OCI-LY3 (cell line): ENCODE measurements around the gene LHFPL2.

Experiments used
- EZH2phosphoT487 ChIP-seq: fragments of 200-600 bp; shearing (Covaris generic); IDR thresholded peaks from 2 replicates; pipeline ENCODE4 v1.6.1; 2018; ENCODE audit warnings: antibody characterized with exemption, mixed run types, low read depth
- TF ChIP-seq, protein P1 (sequence below): fragments of 200-600, 300-600 bp; sonication (generic); IDR thresholded peaks from 2 replicates; pipeline ENCODE4 v1.5.1; 2014; ENCODE audit warnings: antibody characterized with exemption, low read length, low read depth

DNA sequence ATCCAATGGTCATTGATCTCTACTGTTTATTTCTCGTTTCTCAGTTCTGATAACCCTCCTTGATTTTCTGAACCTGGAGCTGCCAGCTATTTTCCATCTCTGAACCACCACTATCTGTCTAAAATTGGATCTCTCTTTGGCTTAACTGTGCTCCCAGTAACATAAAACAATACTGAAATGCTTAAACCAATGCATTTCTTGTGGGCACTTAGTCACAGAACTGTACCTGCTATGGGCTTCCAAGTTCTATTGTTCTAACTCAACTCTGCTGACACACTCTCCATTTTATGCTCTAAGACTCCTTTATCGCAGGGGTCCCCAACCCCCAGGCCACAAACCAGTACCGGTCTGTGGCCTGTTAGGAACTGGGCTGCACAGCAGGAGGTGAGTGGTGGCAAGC is 120.6 kb downstream of the LHFPL2 start:
- TF ChIP-seq, protein P1, sequence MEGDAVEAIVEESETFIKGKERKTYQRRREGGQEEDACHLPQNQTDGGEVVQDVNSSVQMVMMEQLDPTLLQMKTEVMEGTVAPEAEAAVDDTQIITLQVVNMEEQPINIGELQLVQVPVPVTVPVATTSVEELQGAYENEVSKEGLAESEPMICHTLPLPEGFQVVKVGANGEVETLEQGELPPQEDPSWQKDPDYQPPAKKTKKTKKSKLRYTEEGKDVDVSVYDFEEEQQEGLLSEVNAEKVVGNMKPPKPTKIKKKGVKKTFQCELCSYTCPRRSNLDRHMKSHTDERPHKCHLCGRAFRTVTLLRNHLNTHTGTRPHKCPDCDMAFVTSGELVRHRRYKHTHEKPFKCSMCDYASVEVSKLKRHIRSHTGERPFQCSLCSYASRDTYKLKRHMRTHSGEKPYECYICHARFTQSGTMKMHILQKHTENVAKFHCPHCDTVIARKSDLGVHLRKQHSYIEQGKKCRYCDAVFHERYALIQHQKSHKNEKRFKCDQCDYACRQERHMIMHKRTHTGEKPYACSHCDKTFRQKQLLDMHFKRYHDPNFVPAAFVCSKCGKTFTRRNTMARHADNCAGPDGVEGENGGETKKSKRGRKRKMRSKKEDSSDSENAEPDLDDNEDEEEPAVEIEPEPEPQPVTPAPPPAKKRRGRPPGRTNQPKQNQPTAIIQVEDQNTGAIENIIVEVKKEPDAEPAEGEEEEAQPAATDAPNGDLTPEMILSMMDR = no peak
- no peak for TF ChIP-seq EZH2phosphoT487
